Urinary bladder (tissue), 4 donors: ENCODE data around the gene CLSTN2. TPM values are rescaled to one million over a fixed set of nuclear protein-coding genes. Genes with fewer than 3 reads are reported as not detected.

ENCODE experiments used
- DNase-seq: peaks from one replicate; pipeline ENCODE4 v3.0.0-alpha.2; 2015; ENCODE audit errors: extremely low spot score
- H3K27ac ChIP-seq: one replicate; pipeline ENCODE4 v1.5.1; 2013; ENCODE audit warnings: low read depth, mild to moderate bottlenecking, moderate library complexity
- H3K36me3 ChIP-seq: one replicate; pipeline ENCODE4 v1.6.1; 2013; ENCODE audit warnings: mild to moderate bottlenecking, moderate library complexity; ENCODE audit not compliant: insufficient read depth
- H3K4me1 ChIP-seq: one replicate; pipeline ENCODE4 v1.6.1; 2013; ENCODE audit warnings: mild to moderate bottlenecking, moderate library complexity; ENCODE audit not compliant: insufficient read depth
- H3K4me3 ChIP-seq: one replicate; pipeline ENCODE4 v1.5.1; 2013; ENCODE audit warnings: low read depth, low read length
- WGBS: extraction: QIAGEN DNeasy Blood & Tissue Kit; methylation state at CpG from one replicate; pipeline ENCODE4 v1.1.7; 2013; 5-methylcytosine and 5-hydroxymethylcytosine counted together
- polyA plus RNA-seq: library from polyadenylated mRNA; stranded (reverse); fragments of 200-250 nt; gene quantifications from one replicate; pipeline ENCODE4 v1.2.3, GENCODE V29; 2013
- small RNA-seq: library from RNA; depleted of rRNA; stranded (forward); fragments of <200 nt; gene quantifications from one replicate; pipeline ENCODE3, GENCODE V24; 2014
- total RNA-seq: library from RNA; depleted of rRNA; stranded (reverse); fragments of >200 nt; gene quantifications from one replicate; pipeline ENCODE4 v1.2.3, GENCODE V29; 2014
- donor health status: healthy with polysubstance abuse.
- donor health status: healthy.

CLSTN2 gene
- total and polyA plus RNA-seq, 2 donors = 1.1 to 4.9 TPM

- Histone ChIP-seq H3K4me3 (no peak overlapping the region), H3K36me3 (no peaks in the 10 kb centered on the region), H3K27ac (no peak overlapping the region), H3K4me1 (no peaks in the 10 kb centered on the region)
- 85% methylated on average over 3 of the region's 3 CpGs for WGBS
- DNase-seq = no peak
Measured at GRCh38 chr3:140601881-140602280, 666.9 kb downstream of the CLSTN2 start.

- no peaks in the 10 kb centered on the region for H3K36me3 ChIP-seq
- no peak overlapping the region for H3K4me3 ChIP-seq
- H3K27ac ChIP-seq = no peak overlapping the region
- H3K4me1 ChIP-seq = no peaks in the 10 kb centered on the region
- DNase-seq = no peak
- WGBS = 67% methylated on average over 2 of the region's 2 CpGs
Measured at GRCh38 chr3:140602781-140603180, 667.8 kb downstream of the CLSTN2 start.

GRCh38 chr3:140603766-140604165 lies 668.8 kb downstream of the CLSTN2 start:
- DNase-seq = no peak
- no peak overlapping the region for H3K27ac ChIP-seq
- 69% methylated on average over 3 of the region's 3 CpGs for WGBS
- no peaks in the 10 kb centered on the region for H3K36me3 ChIP-seq
- no peak overlapping the region for H3K4me3 ChIP-seq
- no peaks in the 10 kb centered on the region for H3K4me1 ChIP-seq

- no peak overlapping the region for H3K27ac ChIP-seq
- H3K4me3 ChIP-seq = no peak overlapping the region
- no peaks in the 10 kb centered on the region for H3K36me3 ChIP-seq
- H3K4me1 ChIP-seq = no peaks in the 10 kb centered on the region
- WGBS = 57% methylated on average over 3 of the region's 3 CpGs
- DNase-seq = no peak
Measured at GRCh38 chr3:140610544-140610943, 675.6 kb downstream of the CLSTN2 start.

- no peak for DNase-seq
- H3K36me3 ChIP-seq = no peaks in the 10 kb centered on the region
- no peak overlapping the region for H3K4me3 ChIP-seq
- H3K4me1 ChIP-seq = no peaks in the 10 kb centered on the region
- H3K27ac ChIP-seq = no peak overlapping the region
- WGBS = 95% methylated on average over 1 of the region's 1 CpG
Measured at GRCh38 chr3:140614001-140614400, 679.0 kb downstream of the CLSTN2 start.

- no peaks in the 10 kb centered on the region for H3K36me3 ChIP-seq
- no peak for DNase-seq
- no peak overlapping the region for H3K27ac ChIP-seq
- no peak overlapping the region for H3K4me3 ChIP-seq
- no peaks in the 10 kb centered on the region for H3K4me1 ChIP-seq
- WGBS = 76% methylated on average over 2 of the region's 2 CpGs
Measured at GRCh38 chr3:140617135-140617534, 682.1 kb downstream of the CLSTN2 start.

GRCh38 chr3:140626856-140627255 lies 691.9 kb downstream of the CLSTN2 start:
- no peaks in the 10 kb centered on the region for H3K36me3 ChIP-seq
- H3K27ac ChIP-seq = no peak overlapping the region
- DNase-seq = no peak
- H3K4me3 ChIP-seq = no peak overlapping the region
- H3K4me1 ChIP-seq = no peaks in the 10 kb centered on the region
- WGBS = 90% methylated on average over 7 of the region's 7 CpGs

Small RNA genes lying within 50 kb of the gene (small RNA-seq; reads per million reads assigned to genes)
- not detected for gene AC048346.1
